NB4 (cell line): Measurements from ENCODE around the gene MATR3.
A peak's percentile ranks its signal among the peaks of the same experiment; 100 is the strongest.

Experiments
- CTCF ChIP-seq: IDR thresholded peaks from one replicate; pipeline ENCODE4 v1.5.1; 2012; ENCODE audit warnings: low read depth, low read length
- MAX ChIP-seq: IDR thresholded peaks from 2 replicates; pipeline ENCODE4 v1.6.1; 2011; ENCODE audit warnings: low read depth, low read length
- POLR2A ChIP-seq: IDR thresholded peaks from 2 replicates; pipeline ENCODE4 v1.6.1; 2011; ENCODE audit warnings: mild to moderate bottlenecking; ENCODE audit not compliant: insufficient read length; ENCODE audit errors: extremely low read depth

- TF ChIP-seq CTCF: no peak
- TF ChIP-seq POLR2A: peak; percentile 91
- TF ChIP-seq MAX: peak; percentile 32; the same call in 1 of the 2 replicates
Measured at GRCh38 chr5:139293507-139294373, at the start of gene MATR3.
